ENCODE results near the gene CALHM3.
"Not testable (repeated sequence)": the region's sequence is repeated elsewhere in the genome, so short reads cannot be mapped to it uniquely, and the experiment has no call there.

The CALHM3 gene

DNA sequence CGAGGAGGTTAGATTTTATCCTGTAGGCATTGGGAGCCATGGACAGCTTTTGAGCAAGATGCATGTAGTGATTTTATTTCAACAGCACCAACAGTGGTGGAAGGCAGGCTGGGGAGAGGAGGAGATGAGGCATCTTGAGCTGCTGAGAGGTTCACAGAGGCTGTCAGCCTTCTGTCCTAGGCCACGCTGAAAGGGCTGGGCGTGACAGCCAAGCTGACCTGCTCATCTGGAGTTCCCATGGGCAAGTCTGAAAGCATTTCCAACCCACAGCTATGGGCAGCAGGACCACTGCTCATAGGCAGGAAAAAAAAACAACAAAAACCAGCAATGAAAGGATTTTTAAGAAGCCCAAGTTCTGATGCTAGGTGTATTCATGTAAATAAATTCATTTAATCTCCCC lies 22.1 kb upstream of the CALHM3 start:
- DNase-seq: no peak

DNA sequence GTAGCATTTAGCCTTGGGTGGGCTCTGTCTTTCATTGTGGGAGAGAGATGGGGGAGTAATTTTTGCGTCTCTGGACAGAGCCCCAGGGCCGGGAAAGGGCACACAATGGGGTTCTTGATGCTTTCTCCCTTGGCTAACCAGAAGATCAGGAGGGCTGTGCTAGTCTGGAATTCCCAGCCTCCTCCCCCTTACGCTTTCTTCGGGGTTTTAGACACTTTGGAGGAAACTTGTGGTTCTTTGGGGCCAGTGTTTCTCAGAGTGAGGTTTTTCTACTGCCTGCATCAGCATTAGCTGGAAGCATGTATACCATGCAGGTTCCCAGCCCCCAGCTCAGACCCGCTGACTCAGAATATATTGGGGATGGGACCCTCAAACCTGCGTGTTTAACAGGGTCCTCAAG lies 21.4 kb upstream of the CALHM3 start:
- no peak for DNase-seq

DNA sequence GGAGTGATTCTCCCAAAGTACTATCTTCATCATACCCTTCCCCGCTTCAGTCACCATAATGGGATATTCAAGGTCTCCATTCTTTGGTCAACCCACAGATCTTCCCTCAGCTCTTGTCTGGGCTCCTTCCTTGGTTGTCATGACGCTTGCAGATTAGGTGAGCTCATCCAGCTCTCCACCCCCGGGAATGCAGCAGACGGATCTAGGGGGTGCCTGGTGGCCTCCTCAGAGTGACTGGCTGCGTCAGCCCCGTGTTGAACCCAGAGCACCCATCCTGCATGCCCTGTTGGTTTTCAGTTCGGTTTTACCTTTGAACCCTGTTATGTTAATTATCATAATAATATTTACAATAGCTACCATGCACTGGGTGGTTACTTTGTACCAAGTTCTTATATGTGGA lies 20.8 kb upstream of the CALHM3 start:
- DNase-seq: no peak

DNA sequence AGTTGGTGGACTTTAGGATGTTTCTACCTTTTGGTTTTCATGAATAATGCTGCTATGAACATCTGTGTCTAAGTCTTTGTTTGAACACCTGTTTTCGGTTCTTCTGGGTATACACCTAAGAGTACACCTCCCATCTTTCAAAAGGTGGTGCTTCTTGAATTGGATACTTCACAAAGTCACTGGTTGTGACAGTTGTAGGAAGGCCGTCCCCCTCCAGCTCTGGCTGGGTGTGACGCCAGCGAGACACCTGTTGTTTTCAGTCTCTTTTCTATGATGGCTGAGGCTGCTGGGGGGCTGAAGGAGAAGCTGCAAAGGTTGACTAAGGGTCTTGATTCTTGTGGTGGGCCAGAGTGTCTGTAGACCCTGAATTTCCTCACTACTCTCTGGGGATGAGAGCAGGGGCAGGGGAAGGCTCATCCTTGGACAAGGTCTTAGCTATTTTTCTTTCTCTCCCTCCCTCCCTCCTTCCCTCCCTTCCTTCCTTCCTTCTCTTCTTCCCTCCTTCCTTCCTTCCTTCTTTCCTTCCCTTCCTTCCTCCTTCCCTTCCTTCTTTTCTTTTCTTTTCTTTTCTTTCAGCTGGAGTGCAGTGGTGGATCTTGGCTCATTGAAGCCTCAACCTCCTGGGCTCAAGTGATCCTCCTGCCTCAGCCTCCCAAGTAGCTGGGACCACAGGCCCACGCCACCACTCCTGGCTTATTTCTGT lies 20.0 kb upstream of the CALHM3 start:
- DNase-seq: no peak

DNA sequence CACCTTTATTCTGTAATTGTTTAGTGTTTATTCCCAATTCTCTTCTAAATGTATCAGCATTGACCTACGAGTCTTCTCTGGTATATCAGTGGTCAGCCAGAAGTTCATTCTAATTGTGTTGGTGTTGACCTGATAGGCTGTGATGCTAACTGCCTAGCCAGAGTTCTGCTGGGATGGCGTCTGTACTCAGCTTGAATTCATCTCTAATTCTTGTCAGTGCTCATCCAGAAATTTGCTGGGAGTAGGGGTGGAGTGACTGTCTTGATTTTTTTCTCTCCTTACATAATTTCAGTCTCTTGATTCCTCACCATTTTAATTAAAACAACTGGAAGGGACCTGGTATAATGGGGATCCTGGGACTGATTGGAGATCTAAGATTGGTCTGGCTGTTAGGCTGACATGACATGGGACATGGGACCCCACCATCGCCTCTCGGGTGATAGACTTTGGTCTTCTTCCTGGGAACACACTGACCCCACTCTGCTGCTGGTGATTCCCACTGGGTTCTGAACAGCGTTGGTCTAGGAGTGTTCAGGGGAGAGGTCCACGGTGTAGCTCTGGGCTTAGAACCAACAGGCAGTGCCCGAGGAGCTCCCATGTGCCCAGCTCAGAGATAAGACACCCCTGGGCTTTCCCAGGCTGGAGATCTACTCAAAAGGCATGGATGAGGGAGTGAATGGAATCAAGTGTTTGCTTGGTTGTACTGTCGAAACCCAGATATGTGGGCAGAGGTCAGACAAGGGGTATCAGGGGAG lies 18.3 kb upstream of the CALHM3 start:
- DNase-seq: no peak

DNA sequence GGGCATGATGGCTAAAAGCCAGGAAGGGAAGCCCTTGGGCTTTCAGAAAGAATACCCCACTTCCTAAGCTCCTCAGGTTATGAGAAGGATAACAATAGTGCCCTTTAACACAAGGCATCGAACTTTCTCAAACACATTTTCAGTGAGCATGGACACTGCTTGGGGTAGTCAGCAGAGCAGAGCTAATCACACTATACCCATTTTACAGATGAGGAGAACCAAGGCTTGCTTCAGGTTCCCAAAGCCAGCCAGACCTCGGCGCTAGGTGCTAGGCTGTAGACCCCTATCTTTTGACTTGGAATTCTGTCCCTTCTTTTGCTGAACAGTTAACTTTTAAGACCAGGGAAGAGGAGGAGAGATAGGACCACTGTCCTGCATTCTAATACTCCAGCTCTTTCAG lies 16.3 kb upstream of the CALHM3 start:
- no peak for DNase-seq

DNA sequence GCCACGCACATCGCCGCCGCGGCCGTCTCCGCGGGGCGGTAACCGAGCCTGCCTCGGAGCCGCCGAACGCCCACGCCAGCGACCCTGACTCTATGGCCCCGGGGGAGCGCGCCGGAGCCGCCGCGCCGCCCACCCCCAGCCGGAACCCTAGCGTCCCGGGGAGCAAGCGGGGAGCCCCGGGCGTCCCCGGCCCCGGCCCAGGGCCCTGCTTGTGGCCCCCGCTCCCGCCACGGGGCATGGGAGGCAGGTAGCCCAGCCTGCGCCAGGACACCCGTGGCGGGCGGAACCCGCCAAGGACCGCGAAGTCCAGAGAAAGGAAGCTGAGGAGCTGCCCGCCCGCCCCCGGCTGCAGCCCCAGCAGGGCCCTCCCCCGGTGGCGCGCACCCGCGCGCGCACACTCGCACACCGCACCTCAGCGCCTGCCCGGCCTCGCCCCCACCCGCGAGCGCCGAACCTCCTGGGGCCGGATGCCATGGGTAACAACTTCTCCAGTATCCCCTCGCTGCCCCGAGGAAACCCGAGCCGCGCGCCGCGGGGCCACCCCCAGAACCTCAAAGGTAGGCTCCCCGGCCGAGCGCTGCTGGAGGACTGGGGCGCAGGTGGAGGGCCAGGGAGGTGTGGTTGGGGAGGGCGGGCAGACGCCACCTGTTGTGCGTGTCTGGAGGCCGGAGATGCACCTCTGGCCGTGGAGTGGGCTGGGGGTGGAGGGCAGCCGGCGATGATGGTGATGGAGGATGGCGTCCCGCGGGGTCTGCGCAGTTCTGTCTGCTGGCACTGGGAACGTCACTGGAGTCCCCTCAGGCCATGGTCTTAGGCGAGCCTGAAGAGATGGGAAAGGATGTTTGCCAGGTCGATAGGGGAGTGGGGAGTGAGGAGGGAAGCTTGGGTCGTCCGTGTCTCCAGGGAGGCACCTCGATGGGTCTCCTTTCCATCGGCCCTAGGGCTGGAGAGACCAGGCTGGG lies 15.2 kb upstream of the CALHM3 start:
- DNase-seq: no peak

DNA sequence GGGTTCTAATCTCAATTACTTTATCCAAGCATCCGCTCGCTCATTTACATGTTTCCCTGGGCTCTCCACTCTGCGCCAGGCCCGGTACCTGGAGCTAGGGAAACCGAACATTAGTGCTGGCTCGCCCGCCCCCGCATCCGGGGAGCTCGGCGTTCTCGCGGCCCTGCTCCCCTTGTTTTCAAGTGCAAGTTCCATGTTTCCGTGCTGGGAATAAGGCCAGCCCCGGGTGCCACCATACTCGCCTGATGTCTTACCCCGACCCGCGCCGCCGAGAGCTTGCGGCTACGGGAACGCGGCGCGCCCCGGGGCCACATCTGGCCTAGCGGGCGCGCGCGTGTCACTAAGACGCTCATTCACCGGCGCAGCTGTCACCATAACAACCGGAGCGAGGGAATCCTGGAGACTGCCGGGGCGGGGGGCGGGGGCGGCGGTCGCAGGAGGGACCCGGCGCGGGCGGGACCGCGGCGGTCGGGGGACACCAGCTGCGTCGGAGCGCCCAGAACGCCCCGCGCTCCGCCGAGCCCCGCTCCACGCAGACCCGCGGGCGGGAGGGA lies 14.4 kb upstream of the CALHM3 start, which contains the start of gene NEURL1:
TSS of gene NEURL1 (plus strand) at position 344 of the 554 bp plus-strand sequence. CDS start 683 bp downstream, outside the sequence.
- peak; percentile 33 for DNase-seq

DNA sequence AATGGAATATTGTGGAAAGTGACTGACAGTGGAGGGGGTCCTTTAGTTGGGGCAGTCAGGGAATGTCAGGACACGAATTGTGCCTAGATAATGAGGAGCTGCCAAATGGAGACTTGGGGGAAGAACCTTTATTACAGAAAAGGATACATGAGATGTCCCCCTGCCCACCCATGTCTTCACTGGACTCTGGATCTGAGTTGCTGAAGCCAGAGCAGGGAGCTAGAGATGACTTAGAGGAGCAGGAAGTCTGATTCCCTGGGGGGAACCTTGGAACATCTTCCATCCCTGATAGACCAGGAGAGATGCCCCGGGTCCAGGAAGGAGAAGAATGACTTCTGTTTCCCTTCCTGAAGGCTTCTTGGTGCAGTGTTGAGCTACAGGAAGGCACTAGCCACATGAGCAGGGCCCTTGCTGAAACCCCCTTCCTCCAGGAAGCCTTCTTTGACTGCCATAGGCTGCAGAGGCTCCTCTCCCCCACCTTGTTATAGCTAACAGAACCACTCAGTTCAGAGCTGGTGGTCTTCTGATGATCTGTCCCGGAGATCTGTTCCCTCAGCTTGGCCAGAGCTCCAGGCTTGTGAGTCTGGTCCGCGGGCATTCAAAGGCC lies 13.7 kb upstream of the CALHM3 start:
- no peak for DNase-seq

DNA sequence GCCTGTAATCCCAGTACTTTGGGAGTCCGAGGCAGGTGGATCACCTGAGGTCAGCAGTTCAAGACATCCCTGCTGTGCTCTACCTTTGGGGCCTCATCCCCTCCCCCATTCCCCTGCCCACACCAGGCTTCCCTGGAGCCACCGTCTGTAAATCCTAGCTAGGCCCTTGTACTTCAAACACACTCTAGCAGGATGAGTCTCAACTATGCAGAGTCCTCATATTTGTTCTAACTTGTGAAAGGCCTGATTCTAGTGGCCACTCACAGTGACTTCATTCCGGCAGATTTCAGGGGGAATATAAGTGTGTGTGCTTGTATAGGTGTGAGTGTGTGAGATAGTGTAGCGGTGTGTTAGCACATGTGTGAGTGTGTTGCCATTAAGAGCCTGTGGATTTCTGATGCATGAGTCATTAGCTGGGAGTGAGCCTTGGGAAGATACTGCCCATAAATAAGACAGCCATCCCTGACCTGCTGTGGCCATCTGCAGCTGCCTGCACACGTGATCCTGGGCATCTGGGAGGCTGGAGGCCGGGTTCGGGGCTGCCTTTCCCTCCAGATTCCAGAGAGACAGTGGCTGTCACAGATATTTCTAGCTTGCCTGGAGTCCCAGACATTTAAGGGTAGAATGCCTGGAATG lies 12.8 kb upstream of the CALHM3 start:
- DNase-seq: no peak

DNA sequence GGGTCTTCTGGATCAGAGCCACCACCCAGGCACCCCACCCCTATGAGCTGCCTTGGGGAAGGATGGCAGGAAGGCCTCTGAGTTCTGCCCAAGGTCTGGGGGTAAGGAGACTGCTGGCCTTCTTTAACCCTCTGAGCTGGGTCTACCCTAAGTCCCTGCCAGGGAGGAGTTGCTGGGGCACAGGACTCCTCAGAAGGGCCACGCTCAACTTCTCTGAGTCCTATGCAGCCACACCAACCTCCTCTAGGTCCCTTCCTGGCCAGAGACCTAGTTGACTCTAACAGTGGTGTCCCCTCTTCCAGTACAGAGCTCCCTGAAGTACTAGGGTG lies 11.9 kb upstream of the CALHM3 start:
- DNase-seq: no peak

DNA sequence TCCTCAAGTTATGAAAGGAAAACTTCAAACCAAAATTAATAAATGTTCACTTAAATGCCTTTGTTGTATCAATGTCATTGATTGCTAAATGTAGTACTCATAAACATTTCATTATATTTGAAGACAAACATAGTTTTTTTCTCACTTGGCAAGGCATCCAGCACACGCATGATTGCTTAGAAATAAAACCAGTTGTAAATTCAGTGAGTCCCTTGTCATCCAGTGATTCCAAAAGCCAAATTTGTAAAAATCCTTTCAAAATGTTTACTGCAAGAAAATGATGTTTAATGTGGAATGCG lies 8.3 kb upstream of the CALHM3 start:
- no peak for DNase-seq

DNA sequence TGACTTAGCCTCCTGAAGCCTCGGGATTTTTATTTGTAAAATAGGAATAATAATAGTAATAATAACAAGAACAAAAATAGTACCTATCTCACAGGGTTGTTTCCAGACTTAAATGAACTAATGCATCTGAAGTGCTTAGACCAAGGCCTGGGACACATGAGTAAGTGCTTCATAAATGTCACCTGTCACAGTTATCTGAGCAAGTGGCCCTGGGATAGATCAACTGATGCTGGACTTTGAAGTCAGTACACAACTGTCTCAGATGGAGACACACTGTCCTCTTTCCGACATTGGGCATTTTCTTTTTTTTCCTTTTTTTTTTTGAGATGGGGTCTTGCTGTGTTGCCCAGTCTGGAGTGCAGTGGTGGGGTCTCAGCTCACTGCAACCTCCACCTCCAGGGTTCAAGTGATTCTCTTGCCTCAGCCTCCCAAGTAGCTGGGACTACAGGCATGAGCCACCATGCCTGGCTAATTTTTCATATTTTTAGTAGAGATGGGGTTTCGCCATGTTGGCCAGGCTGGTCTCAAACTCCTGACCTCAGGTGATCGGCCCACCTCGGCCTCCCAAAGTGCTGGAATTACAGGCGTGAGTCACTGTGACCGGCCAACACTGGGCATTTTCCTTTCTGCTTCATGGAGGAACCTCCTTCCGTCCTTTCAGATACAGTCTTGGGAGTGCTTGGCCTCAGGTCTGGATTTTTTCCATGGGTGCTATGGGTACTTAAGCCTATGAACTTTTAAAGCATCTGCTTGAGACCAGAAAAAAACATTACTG lies 7.8 kb upstream of the CALHM3 start:
- not testable (repeated sequence) for DNase-seq

DNA sequence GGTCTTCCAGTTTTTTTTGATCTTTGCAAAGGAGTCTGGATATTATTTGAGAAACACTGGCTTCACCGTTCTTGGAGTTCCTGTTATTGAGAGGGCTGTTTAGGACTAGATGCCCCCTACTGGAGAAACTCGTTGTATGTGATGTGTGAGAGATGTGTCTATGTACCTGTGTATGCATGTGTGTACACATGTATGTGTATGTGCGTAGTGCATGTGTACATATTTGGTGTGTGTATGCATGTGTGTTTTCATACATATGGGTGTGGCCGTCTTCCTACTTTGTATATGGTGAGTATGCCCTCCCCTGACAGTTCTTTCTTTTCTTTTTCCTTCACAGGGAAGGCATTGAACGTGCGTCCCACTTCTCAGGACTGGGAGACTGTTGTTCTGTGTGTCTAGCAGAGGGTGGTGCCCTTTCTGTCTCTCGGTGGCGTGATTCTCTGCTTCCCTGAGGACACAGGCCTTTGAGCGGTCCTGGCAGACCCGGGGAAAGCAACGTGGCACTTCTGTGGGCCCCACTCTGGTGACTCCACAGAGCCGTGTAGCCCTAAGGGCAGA lies 3.0 kb upstream of the CALHM3 start:
- DNase-seq: no peak

DNA sequence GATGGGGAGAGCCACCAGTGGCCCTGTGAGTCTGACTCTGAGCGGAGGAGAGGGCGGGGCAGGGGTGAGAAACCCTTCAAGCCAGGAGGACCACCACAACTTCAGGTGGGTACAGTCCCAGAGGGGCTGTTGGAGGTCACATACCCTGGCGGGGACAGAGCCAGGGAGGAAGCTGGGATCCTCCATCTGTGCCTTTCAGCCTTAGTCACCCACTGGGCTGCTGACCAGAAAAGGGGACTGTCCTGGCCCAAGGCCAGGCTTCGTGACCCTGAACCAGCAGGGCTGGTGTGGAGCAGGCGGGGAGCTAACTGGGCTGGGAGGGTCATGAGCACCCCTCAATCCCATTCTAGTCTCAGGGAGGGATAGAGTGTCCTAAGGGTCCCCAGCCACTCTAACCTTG lies 1.5 kb upstream of the CALHM3 start:
- DNase-seq: no peak

DNA sequence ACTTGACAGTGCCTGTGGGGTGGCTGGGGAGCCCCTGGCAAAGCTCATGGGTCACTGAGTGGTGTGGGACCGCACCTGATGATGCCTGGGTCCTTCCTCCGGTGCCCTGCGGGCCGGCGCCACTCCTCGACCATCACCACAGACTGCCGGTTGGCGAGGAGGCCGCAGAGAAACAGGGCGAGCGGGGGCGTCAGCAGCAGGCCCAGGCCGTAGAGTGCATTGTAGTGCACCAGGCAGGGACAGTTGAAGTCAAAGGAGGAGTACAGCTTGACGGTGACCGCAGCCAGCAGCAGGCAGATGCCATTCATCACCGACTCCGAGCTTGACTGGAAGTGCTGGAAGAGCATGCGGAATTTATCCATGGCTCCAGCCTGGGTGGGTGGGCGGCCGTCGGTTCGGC lies 369 bp downstream of the CALHM3 start:
- DNase-seq: no peak

DNA sequence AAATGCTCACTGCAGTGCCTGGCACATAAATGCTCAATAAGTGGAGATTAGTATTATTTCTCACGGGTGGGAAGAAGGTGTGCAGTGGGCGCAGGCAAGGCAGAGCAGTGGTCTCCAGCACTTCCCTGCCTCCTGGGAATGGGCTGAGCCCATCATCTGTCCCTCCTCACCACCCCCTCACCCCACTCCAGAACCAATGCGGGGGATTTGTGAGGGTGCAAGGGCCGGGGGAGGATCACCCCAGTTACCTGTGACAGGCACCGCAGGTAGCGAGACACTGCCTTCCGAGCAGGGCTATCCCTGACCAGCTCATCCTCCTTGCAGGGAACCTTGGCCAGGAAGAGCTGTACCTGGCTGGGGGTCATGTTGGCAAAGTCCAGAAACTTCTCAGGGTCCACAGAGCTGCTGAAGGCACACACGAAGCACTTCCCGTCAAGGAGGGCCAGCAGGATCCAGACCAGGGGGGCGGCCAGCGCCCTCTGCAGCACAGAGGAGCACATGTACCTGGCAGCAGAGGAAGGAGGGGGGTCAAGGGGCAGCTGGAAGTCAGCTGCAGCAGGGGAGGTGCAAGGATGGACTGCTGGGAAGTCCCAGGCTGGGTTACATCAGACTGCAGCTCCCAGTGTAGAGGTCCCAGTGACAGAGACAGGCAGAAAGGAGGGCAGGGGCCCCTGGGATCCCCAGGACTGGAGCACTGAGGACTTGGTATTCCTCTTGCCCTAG lies 2.8 kb downstream of the CALHM3 start:
- no peak for DNase-seq

DNA sequence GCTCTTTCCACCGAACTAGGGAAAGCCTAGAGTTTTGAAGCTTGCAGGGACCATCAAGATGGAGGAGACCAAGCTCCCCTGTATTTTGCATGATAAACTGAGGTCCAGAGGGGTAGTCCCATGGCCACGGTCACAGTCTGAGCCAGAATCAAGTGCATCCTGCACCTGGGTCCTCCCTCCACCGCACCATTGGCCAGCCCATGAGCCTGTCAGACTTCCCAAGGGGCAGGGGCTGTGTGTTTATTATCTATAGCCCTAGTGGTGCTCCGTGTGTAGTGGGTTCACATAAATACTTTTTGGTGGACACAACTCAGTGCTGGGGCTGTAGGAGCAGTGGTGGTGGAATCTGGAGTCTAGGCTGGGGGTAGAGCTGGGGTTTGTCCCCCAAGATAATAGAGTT lies 3.6 kb downstream of the CALHM3 start:
- no peak for DNase-seq

DNA sequence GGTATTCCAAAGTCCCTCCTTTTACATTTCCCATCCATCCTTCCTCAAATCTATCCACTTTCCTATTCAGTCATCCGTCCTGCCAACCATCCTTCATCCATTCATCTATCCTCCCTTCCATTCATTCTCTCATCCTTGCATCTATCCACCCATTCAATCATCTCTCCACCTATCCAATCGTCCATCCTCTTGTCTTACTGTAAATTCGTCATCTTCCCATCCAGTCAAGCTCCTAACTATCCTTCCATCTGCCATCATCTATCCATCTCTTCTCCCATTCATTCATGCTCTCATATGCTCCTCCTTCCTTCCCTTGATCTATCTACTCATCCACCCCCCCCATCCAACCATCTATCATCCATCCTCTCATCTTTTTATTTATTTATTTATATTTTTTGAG lies 5.0 kb downstream of the CALHM3 start:
- no peak for DNase-seq

DNA sequence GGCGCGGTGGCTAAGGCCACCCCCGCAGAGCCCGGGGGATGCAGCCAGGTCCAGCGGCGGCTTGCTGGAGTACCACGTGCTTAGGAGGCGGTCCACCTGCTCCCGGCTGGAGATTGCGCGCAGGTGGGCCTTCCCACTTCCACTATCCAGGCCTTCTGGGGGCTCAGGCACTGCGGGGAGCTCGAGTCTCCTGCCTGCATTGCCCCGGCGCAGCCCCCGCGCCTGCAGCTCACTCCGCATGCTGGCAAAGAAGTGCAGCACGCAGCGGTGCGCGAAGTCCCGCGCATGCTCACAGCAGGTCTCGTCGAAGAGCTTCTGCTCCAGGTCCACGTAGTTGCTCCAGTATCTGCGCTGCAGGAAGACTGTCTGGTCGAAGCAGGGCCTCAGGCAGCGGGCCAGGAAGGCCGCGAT lies 5.8 kb downstream of the CALHM3 start:
- no peak for DNase-seq

DNA sequence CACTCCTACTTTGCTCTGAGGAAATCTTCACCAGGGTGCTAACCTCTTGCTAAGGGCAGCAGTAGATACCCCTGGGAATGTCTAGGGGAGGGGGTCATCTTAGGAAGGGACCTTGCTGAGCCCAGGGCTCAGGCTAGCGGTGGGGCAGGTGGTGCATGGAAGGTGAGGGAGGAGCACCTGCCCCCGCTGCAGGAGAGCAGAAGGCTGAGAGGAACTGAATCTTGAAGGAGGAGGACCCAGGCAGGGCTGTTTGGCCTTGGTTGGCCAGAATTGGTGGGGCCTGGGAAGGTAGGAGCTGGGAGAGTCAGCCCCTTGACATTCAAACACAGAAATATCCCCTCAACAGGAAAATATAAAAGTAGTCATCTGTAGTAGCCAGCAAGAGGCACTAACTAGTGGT lies 7.0 kb downstream of the CALHM3 start:
- DNase-seq: no peak
